ENCODE results near the gene GH1.
"Not testable (repeated sequence)": the region's sequence is repeated elsewhere in the genome, so short reads cannot be mapped to it uniquely, and the experiment has no call there.

- peak in 1 of 7 experiments; percentile 14 for TF ChIP-seq CTCF (IDR thresholded peaks at IDR 0.05)
- TF ChIP-seq POLR2AphosphoS5, EP300 (IDR thresholded peaks at IDR 0.05): not testable (repeated sequence)
These were observed 29.4 kb downstream of the GH1 start for GRCh38 chr17:63889026-63889848.
